Activated naive CD8-positive, alpha-beta T cell treated with anti-CD3 and anti-CD28 coated beads, Interleukin-2, amount 50 U/mL, for 24 hours (primary cell): Measurements from ENCODE around the gene CTDP1.

Source experiments
- ATAC-seq: fragments of 150-1000 bp; cut with Tn5 transposase; one replicate; pipeline ENCODE4 v1.10.0; 2021
- DNase-seq: peaks from one replicate; pipeline ENCODE4 v3.0.0; 2021
- H3K27ac Mint-ChIP-seq: one replicate; pipeline ENCODE4 v1.8.0; 2021; ENCODE audit warnings: mild to moderate bottlenecking, mixed read lengths
- H3K27me3 Mint-ChIP-seq: one replicate; pipeline ENCODE4 v1.8.0; 2021; ENCODE audit warnings: mixed read lengths
- H3K36me3 Mint-ChIP-seq: one replicate; pipeline ENCODE4 v1.8.0; 2021; ENCODE audit warnings: low read depth, mixed read lengths
- H3K4me1 Mint-ChIP-seq: one replicate; pipeline ENCODE4 v1.8.0; 2021; ENCODE audit warnings: mixed read lengths
- H3K4me3 Mint-ChIP-seq: one replicate; pipeline ENCODE4 v1.8.0; 2021; ENCODE audit warnings: mild to moderate bottlenecking, moderate library complexity, mixed read lengths
- H3K9me3 Mint-ChIP-seq: one replicate; pipeline ENCODE4 v1.8.0; 2021; ENCODE audit warnings: mixed read lengths

CTDP1 gene

DNA sequence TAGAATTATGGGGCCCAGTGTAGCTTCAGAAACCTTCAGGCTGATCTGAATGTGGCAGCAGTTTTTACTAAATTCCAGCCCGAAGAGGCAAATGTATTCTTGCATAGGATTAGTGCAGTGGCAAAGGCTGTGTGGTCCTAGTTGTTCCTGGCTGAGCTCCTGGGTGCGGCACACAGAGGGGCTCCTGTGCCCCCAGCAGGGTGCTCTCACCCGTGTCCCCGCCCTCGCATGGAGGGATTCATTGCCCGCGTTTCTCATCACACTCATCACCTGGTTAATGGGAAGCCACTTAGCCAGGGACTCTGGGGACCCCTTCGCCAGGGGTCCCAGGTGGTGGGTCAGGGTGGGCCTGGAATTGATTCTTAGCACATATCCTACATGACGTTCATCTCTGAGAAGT lies 122.0 kb downstream of the CTDP1 start:
- ATAC-seq (no peak), DNase-seq (no peak)
- no peaks in the 10 kb centered on the region for H3K9me3 Mint-ChIP-seq
- peaks cover 2% of the 10 kb centered on the region for H3K36me3 Mint-ChIP-seq
- H3K4me3 Mint-ChIP-seq = no peak overlapping the region
- H3K4me1 Mint-ChIP-seq = peaks cover 20% of the 10 kb centered on the region
- no peak overlapping the region for H3K27ac Mint-ChIP-seq
- peaks cover 26% of the 10 kb centered on the region for H3K27me3 Mint-ChIP-seq

DNA sequence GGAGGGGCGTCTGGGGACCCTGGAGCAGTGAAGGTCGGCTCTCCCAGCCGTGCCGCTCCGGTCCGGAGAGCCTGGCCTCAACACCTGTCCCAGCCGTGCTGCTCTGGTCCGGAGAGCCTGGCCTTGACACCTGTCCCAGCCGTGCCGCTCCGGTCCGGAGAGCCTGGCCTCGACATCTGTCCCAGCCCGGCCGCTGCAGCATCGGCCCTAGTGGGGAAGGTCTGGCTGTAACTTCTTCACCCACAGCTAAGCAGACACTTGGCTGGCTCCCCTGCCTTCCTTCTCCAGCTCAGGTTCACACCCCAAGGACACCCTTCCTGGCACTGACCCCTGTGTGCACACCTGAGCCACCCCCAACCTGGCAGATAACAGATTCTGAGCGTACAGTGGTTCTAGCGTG lies 122.7 kb downstream of the CTDP1 start:
- no peak for DNase-seq
- peaks cover 19% of the 10 kb centered on the region for H3K27me3 Mint-ChIP-seq
- no peak overlapping the region for H3K27ac Mint-ChIP-seq
- no peak for ATAC-seq
- H3K4me1 Mint-ChIP-seq = peaks cover 19% of the 10 kb centered on the region
- no peaks in the 10 kb centered on the region for H3K9me3 Mint-ChIP-seq
- peaks cover 2% of the 10 kb centered on the region for H3K36me3 Mint-ChIP-seq
- H3K4me3 Mint-ChIP-seq = no peak overlapping the region

DNA sequence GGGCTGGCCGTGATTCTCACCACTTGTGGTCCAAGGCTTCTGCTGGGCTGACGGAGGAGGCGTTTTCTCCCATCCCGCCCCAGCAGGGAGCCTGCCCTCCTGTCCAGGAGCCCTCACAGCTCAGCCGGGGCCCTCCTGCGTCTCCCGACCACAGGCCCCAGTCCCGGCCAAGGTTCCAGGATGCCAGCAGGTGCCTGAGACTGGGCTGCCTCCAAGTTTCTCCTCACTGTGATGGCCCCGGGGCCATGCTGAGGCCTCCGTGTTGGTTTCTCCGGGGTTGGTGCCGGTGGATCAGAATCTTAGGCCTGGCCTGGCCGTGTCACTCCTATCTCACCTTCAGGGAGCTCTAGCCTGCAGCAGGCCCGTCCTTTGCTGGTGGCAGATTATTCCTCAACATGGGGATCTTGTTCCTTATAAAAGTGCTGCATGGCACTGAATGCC lies 124.0 kb downstream of the CTDP1 start:
- Mint-ChIP-seq H3K4me3 (no peak overlapping the region), H3K27me3 (peaks cover 17% of the 10 kb centered on the region), H3K27ac (no peak overlapping the region), H3K4me1 (peaks cover 17% of the 10 kb centered on the region), H3K36me3 (peaks cover 2% of the 10 kb centered on the region), H3K9me3 (no peaks in the 10 kb centered on the region)
- DNase-seq (no peak), ATAC-seq (no peak)
